Measurements from ENCODE around the gene TMPRSS13.

GRCh38 chr11:117900720-117901440, 28.3 kb downstream of the TMPRSS13 start:
- TF ChIP-seq CTCF (IDR thresholded peaks at IDR 0.05) (no peak), POLR2AphosphoS5 (IDR thresholded peaks at IDR 0.05) (no peak)
